Mucosa of rectum (tissue), 2 donors: ENCODE data around the gene ADGRE1.

Source experiments
- H3K27ac ChIP-seq, 2 donors: one replicate each; pipeline ENCODE4 v1.7.0; 2013; ENCODE audit warnings: inconsistent platforms in 2 of 2, low read depth in 2 of 2, low read length in 2 of 2
- H3K27me3 ChIP-seq, 2 donors: one replicate each; pipeline ENCODE4 v1.7.0; 2013; ENCODE audit warnings: low read length in 2 of 2; ENCODE audit not compliant: control insufficient read depth in 2 of 2, insufficient read depth in 2 of 2
- H3K36me3 ChIP-seq, 2 donors: one replicate each; pipeline ENCODE4 v1.7.0; 2013; ENCODE audit warnings: low read length in 2 of 2; ENCODE audit not compliant: control insufficient read depth in 2 of 2, insufficient read depth in 2 of 2
- H3K4me1 ChIP-seq, 2 donors: one replicate each; pipeline ENCODE4 v1.7.0; 2013; ENCODE audit warnings: low read length in 2 of 2, mild to moderate bottlenecking in 1 of 2; ENCODE audit not compliant: control insufficient read depth in 2 of 2, insufficient read depth in 2 of 2
- H3K4me3 ChIP-seq, 2 donors: one replicate each; pipeline ENCODE4 v1.7.0; 2013; ENCODE audit warnings: low read length in 2 of 2
- H3K9ac ChIP-seq, 2 donors: one replicate each; pipeline ENCODE4 v1.7.0; 2013; ENCODE audit warnings: low read length in 2 of 2, low read depth in 1 of 2, mild to moderate bottlenecking in 1 of 2
- H3K9me3 ChIP-seq, 2 donors: one replicate each; pipeline ENCODE4 v1.7.0; 2013; ENCODE audit warnings: low read length in 2 of 2; ENCODE audit not compliant: control insufficient read depth in 2 of 2
- donor health status: healthy.
- donor health status: Normal muscosa, but diverticular disease.

Gene ADGRE1

GRCh38 chr19:6875218-6875617, 12.2 kb upstream of the ADGRE1 start:
- Histone ChIP-seq H3K9me3 (no peaks in the 10 kb centered on the region), H3K4me3 (no peak overlapping the region), H3K9ac (no peak overlapping the region), H3K27ac (no peak overlapping the region), H3K36me3 (no peaks in the 10 kb centered on the region), H3K27me3 (no peaks in the 10 kb centered on the region), H3K4me1 (no peaks in the 10 kb centered on the region)

- Histone ChIP-seq H3K27ac (no peak overlapping the region), H3K4me3 (no peak overlapping the region), H3K36me3 (no peaks in the 10 kb centered on the region), H3K4me1 (no peaks in the 10 kb centered on the region), H3K9me3 (no peaks in the 10 kb centered on the region), H3K27me3 (no peaks in the 10 kb centered on the region), H3K9ac (no peak overlapping the region)
Measured at GRCh38 chr19:6876748-6877147, 10.6 kb upstream of the ADGRE1 start.

GRCh38 chr19:6877766-6878165, 9.6 kb upstream of the ADGRE1 start:
- Histone ChIP-seq H3K9me3 (no peaks in the 10 kb centered on the region), H3K27ac (no peak overlapping the region), H3K4me3 (no peak overlapping the region), H3K4me1 (no peaks in the 10 kb centered on the region), H3K9ac (no peak overlapping the region), H3K27me3 (no peaks in the 10 kb centered on the region), H3K36me3 (no peaks in the 10 kb centered on the region)

DNA sequence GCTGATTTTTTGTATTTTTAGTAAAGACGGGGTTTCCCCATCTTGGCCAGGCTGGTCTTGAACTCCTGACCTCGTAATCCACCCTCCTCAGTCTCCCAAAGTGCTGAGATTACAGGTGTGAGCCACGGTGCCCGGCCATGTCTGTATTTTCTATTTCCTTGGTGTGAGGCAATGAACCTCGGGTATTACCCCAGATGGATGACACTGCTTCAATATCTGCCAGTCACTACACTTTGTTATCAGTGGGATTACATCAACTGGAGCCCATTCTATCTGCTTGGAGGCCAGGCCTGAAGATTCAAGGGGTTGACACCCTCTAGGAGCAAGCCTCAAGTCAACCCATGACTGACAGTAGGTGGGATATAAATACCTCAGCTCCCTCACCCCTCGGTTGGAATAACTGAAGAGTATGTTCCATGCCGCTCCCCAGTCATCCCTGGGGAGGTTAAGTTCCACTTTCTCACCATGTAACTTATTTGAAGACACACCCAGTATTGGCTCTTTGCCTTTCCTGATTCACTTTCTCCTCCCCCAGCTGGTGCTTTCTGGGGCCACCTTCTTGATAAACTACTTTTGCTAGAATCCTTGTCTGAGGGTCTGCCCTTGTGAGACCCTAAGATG, 992 bp upstream of the ADGRE1 start:
- Histone ChIP-seq H3K27ac (no peak overlapping the region), H3K9ac (no peak overlapping the region), H3K4me1 (no peaks in the 10 kb centered on the region), H3K4me3 (no peak overlapping the region), H3K9me3 (no peaks in the 10 kb centered on the region), H3K36me3 (no peaks in the 10 kb centered on the region), H3K27me3 (no peaks in the 10 kb centered on the region)

GRCh38 chr19:6888967-6889366, 1.6 kb downstream of the ADGRE1 start:
- Histone ChIP-seq H3K27ac (no peak overlapping the region), H3K27me3 (no peaks in the 10 kb centered on the region), H3K9me3 (no peaks in the 10 kb centered on the region), H3K36me3 (no peaks in the 10 kb centered on the region), H3K4me1 (no peaks in the 10 kb centered on the region), H3K4me3 (no peak overlapping the region), H3K9ac (no peak overlapping the region)

GRCh38 chr19:6890401-6890913, 3.1 kb downstream of the ADGRE1 start:
- Histone ChIP-seq H3K4me3 (peak overlapping the region in 1 of 2 donors; percentile 29), H3K27me3 (no peaks in the 10 kb centered on the region), H3K27ac (peak overlapping the region in 1 of 2 donors; percentile 25), H3K36me3 (no peaks in the 10 kb centered on the region), H3K4me1 (no peaks in the 10 kb centered on the region), H3K9me3 (no peaks in the 10 kb centered on the region), H3K9ac (no peak overlapping the region)

GRCh38 chr19:6890938-6891337, 3.6 kb downstream of the ADGRE1 start:
- H3K27me3 ChIP-seq: no peaks in the 10 kb centered on the region
- no peak overlapping the region for H3K27ac ChIP-seq
- no peaks in the 10 kb centered on the region for H3K4me1 ChIP-seq
- H3K4me3 ChIP-seq: no peak overlapping the region
- H3K9me3 ChIP-seq: no peaks in the 10 kb centered on the region
- no peaks in the 10 kb centered on the region for H3K36me3 ChIP-seq
- no peak overlapping the region for H3K9ac ChIP-seq

- Histone ChIP-seq H3K27ac (peak overlapping the region in 1 of 2 donors; percentile 29), H3K36me3 (no peaks in the 10 kb centered on the region)
Measured at GRCh38 chr19:6891761-6892385, 4.5 kb downstream of the ADGRE1 start.

GRCh38 chr19:6894313-6894712, 6.9 kb downstream of the ADGRE1 start:
- H3K27me3 ChIP-seq: no peaks in the 10 kb centered on the region
- no peak overlapping the region for H3K9ac ChIP-seq
- H3K27ac ChIP-seq: no peak overlapping the region
- H3K36me3 ChIP-seq: no peaks in the 10 kb centered on the region
- no peaks in the 10 kb centered on the region for H3K4me1 ChIP-seq
- H3K9me3 ChIP-seq: no peaks in the 10 kb centered on the region
- H3K4me3 ChIP-seq: no peak overlapping the region

More at GRCh38 chr19:6891761-6892385, 4.5 kb downstream of the ADGRE1 start:
- H3K4me1 ChIP-seq: no peaks in the 10 kb centered on the region
- no peaks in the 10 kb centered on the region for H3K27me3 ChIP-seq
- H3K4me3 ChIP-seq: no peak overlapping the region
- H3K9ac ChIP-seq: no peak overlapping the region
- no peaks in the 10 kb centered on the region for H3K9me3 ChIP-seq

DNA sequence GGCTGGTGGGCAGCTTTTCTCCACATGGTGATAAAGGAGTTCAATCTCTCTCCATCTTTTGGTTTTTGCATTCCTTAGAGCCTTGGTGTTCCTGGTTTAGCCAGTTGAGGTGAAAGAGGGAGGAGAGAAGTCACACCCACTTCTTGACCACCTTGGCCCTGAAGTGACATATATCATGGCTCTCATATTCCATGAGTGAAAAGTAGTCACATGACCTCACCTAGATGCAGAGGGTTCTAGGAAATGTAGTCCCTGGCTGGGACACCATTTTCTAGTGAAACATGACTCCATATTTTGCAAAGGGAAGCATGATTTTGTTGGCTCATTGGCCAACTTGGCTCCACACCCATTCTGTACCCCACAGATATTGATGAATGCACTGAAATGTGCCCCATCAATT, 16.1 kb downstream of the ADGRE1 start:
- Histone ChIP-seq H3K27me3 (no peaks in the 10 kb centered on the region), H3K36me3 (no peaks in the 10 kb centered on the region), H3K4me1 (no peaks in the 10 kb centered on the region), H3K9me3 (peaks cover 7 to 9% of the 10 kb centered on the region in 2 donors), H3K27ac (no peak overlapping the region), H3K4me3 (no peak overlapping the region), H3K9ac (no peak overlapping the region)
